Activated naive CD4-positive, alpha-beta T cell treated with anti-CD3 and anti-CD28 coated beads for 36 hours (primary cell): ENCODE measurements around the gene RCC2. TPM values are rescaled to one million over a fixed set of nuclear protein-coding genes. Genes with fewer than 3 reads are reported as not detected.

Experiments
- CTCF ChIA-PET: fragments of 350-600 bp; sonication (Branson Sonifier 250); formaldehyde crosslinking; loops from one replicate; lab custom pipeline; 2021; ENCODE audit warnings: antibody characterized with exemption; lab: Charles Lee
- DNase-seq: peaks from one replicate; pipeline ENCODE4 v3.0.0-alpha.2; 2020
- H3K27ac Mint-ChIP-seq: one replicate; pipeline ENCODE4 v1.8.0; 2021; ENCODE audit warnings: mild to moderate bottlenecking, mixed read lengths
- H3K27me3 Mint-ChIP-seq: one replicate; pipeline ENCODE4 v1.8.0; 2021; ENCODE audit warnings: low read depth, mixed read lengths
- H3K36me3 Mint-ChIP-seq: one replicate; pipeline ENCODE4 v1.8.0; 2021; ENCODE audit warnings: low read depth, mixed read lengths
- H3K4me1 Mint-ChIP-seq: one replicate; pipeline ENCODE4 v1.8.0; 2021; ENCODE audit warnings: low read depth, mixed read lengths
- H3K4me3 Mint-ChIP-seq: one replicate; pipeline ENCODE4 v1.8.0; 2021; ENCODE audit warnings: mild to moderate bottlenecking, moderate library complexity, mixed read lengths
- H3K9me3 Mint-ChIP-seq: one replicate; pipeline ENCODE4 v1.8.0; 2021; ENCODE audit warnings: mixed read lengths
- intact Hi-C: fragments of 100-400 bp; cut with micrococcal nuclease; formaldehyde crosslinking; loops from one replicate; pipeline ENCODE4 v1.15.1; 2023
- total RNA-seq, 2 experiments: library from RNA; stranded (reverse); gene quantifications; one replicate each; pipeline ENCODE4 v1.2.3, GENCODE V29; 2021

Gene RCC2
- total RNA-seq, 2 experiments from 2014 or later = 130 to 132 TPM

DNA sequence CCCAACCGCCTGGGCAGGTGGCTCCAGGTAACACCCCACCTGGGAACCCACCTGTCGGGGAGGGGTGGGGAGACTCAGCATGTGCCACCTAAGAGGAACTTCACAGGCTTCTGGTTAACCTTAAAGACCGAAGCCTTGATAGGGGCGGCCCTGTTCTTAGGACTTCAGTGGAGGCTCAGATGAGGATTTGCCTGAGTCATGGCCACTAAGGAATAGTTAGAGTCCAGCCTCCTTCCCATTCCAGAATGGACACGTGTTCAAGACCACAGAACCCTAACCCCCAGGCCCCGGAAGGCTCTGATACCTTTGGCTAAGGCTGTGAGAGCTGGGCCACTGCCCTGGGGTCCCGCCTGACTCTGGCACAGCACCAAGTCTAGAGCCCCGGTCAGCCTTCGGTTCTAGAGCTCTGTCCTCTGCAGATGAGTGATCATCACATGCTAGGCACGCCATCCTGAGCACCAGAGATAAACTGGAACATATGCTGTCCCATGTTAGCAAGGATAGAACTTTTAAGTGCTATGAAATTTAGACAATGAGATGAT lies 47.2 kb downstream of the RCC2 start:
- Mint-ChIP-seq H3K36me3 (no peaks in the 10 kb centered on the region), H3K27ac (no peak overlapping the region), H3K27me3 (no peaks in the 10 kb centered on the region), H3K9me3 (no peaks in the 10 kb centered on the region), H3K4me1 (no peaks in the 10 kb centered on the region), H3K4me3 (no peak overlapping the region)
- CTCF ChIA-PET = no interaction called here
- DNase-seq = no peak
- intact Hi-C loops = no loop called here

DNA sequence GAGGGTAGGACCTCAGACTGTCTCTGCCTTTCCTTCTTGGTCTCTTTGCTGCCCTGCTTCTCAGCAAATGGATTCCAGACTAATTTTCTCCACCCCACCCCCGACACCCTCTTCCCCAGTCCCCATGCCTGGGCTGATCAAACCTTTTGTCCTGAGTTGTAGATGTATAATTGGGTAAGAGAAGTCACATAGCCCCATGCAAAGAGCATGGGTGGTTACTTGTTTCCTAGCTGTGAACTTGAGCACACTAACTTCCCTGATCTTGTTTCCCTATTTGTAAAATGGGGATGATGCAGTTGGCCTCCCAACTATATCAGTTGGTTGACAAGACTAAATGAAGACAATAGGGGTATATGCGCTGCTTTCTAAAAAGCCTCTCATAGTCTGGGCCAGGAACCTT lies 58.3 kb downstream of the RCC2 start:
- DNase-seq = no peak
- Mint-ChIP-seq H3K36me3 (no peaks in the 10 kb centered on the region), H3K9me3 (no peaks in the 10 kb centered on the region), H3K27ac (no peak overlapping the region), H3K27me3 (peaks cover 4% of the 10 kb centered on the region), H3K4me3 (no peak overlapping the region), H3K4me1 (no peaks in the 10 kb centered on the region)
- intact Hi-C loops = no loop called here
- CTCF ChIA-PET = no interaction called here

DNA sequence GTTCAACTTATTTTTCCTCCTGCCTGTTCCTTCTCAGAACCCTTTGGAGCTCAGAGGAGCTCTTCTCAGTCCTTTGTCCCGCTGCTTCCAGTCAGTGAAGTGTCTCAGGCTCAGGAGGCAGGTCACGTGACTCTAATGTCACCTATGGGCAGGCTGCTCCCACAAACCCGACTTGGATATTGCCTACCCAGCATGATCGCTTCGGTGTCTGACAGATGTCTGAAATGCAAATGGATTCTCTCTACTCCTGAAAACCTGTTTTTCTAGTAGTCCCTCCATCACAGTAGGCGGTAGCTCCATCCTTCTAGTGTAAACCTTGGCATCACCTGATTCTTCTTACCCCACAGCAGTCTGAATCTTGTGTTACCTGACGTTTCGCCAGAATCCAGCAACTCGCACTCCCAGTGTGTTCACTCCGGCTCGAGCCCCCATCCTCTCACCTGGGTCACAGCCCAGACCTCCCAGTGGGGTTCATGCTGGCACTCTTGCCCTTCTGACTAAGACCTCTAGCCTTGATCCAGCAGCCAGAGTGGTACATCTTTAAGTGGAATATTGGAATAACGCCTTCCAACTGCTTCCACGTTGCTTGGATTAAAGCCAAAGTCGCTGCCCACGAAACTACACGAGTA lies 62.0 kb downstream of the RCC2 start:
- DNase-seq = no peak
- Mint-ChIP-seq H3K27ac (no peak overlapping the region), H3K4me3 (no peak overlapping the region), H3K36me3 (no peaks in the 10 kb centered on the region), H3K27me3 (peaks cover 4% of the 10 kb centered on the region), H3K9me3 (no peaks in the 10 kb centered on the region), H3K4me1 (no peaks in the 10 kb centered on the region)
- CTCF ChIA-PET = no interaction called here
- intact Hi-C loops = no loop called here

DNA sequence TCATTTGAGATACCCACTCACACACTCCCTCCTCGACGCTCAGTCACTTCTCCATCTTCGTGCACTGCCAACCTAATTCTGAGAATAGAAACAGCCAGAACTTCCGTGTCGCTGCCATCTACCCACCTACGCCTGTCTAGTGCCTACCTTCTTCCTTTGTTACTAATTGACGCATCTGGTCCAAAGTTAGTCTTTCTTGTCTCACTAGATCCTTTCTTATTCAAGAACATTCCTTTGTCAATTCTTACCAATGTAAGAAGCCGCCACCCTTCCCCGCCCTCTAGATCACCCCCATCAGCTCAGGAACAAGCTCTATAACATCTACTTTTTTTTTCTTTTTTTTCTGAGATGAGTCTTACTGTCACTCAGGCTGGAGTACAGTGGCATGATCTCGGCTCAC lies 63.8 kb downstream of the RCC2 start:
- no peaks in the 10 kb centered on the region for H3K4me1 Mint-ChIP-seq

DNA sequence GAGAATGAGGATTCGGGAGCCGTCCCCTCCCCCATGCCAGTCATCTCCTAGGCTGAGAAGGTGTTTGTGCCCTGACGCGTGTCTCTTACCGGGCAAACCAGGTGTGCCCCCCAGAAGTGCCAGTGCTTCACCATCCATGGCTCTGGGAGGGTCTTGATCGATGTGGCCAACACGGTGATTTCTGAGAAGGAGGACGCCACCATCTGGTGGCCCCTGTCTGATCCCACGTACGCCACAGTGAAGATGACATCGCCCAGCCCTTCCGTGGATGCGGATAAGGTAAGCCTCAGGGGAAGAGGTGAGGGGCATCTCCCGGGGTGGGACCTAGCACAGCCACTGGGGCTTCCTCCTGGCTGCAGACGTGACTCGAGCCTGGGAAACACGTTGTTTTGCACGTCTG lies 66.5 kb downstream of the RCC2 start:
- intact Hi-C loops = no loop called here
- Mint-ChIP-seq H3K4me3 (no peak overlapping the region), H3K27me3 (peaks cover 3% of the 10 kb centered on the region), H3K9me3 (no peaks in the 10 kb centered on the region), H3K27ac (no peak overlapping the region), H3K4me1 (no peaks in the 10 kb centered on the region), H3K36me3 (no peaks in the 10 kb centered on the region)
- no peak for DNase-seq
- CTCF ChIA-PET = no interaction called here

More for the DNA sequence above, 63.8 kb downstream of the RCC2 start:
- CTCF ChIA-PET = no interaction called here
- H3K27me3 Mint-ChIP-seq = peaks cover 4% of the 10 kb centered on the region
- H3K4me3 Mint-ChIP-seq = no peak overlapping the region
- no peaks in the 10 kb centered on the region for H3K9me3 Mint-ChIP-seq
- no peaks in the 10 kb centered on the region for H3K36me3 Mint-ChIP-seq
- H3K27ac Mint-ChIP-seq = no peak overlapping the region
- intact Hi-C loops = no loop called here
- no peak for DNase-seq

DNA sequence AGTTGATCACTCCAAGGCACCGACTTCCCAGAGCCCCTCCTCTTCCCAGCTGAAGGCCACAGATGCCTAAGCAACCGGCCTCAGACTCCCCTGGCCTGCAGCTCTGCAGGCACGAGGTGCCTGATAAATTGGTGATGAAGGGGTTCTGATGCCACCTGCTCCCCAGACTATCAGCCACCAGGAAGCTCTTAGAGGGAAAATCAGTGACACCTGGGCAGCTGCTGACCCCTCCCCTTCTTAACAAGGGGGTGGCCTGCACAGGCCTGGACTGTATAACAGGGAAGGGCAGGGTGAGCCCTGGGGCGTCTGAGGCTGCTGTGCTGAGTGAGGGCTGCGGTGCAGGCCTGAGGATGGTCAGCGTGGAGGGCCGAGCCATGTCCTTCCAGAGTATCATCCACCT lies 67.6 kb downstream of the RCC2 start, which contains the start of gene PADI6:
TSS of gene PADI6 (plus strand) at position 301 of the 400 bp plus-strand sequence. CDS start at position 351, 50 bp downstream.
- H3K9me3 Mint-ChIP-seq = no peaks in the 10 kb centered on the region
- no peaks in the 10 kb centered on the region for H3K4me1 Mint-ChIP-seq
- H3K27me3 Mint-ChIP-seq = no peaks in the 10 kb centered on the region
- no peak within 1 kb of the TSS for H3K4me3 Mint-ChIP-seq
- H3K36me3 Mint-ChIP-seq = no peaks in the 10 kb centered on the region
- CTCF ChIA-PET = interaction anchor here (1.1 kb wide), 1 partner anchor 35 kb away, joined by 3 read pairs; no protein-coding TSS in a partner anchor
- intact Hi-C loops = no loop called here
- H3K27ac Mint-ChIP-seq = no peak within 1 kb of the TSS
- no peak for DNase-seq

DNA sequence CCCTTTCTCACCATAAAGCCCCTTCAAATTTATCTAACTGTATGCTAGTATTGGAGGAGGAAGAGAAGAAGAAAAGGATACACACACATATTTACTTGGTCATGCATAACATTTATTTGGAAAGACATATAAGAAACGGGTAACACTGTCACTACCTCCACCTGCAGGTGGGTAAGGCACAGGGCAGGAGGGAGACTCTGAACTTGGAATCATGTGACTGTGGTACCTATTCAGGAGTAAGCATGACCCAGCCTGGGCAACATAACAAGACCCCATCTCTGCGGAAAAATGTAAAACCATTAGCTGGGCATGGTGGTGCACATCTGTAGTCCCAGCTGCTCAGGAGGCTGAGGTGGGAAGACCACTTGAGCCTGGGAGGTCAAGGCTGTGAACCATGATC lies 68.9 kb downstream of the RCC2 start:
- intact Hi-C loops = no loop called here
- H3K36me3 Mint-ChIP-seq = no peaks in the 10 kb centered on the region
- DNase-seq = no peak
- H3K27ac Mint-ChIP-seq = no peak overlapping the region
- no peaks in the 10 kb centered on the region for H3K4me1 Mint-ChIP-seq
- H3K9me3 Mint-ChIP-seq = no peaks in the 10 kb centered on the region
- CTCF ChIA-PET = interaction anchor here (1.1 kb wide), 1 partner anchor 34 kb away, joined by 3 read pairs; no protein-coding TSS in a partner anchor
- no peaks in the 10 kb centered on the region for H3K27me3 Mint-ChIP-seq
- H3K4me3 Mint-ChIP-seq = no peak overlapping the region

DNA sequence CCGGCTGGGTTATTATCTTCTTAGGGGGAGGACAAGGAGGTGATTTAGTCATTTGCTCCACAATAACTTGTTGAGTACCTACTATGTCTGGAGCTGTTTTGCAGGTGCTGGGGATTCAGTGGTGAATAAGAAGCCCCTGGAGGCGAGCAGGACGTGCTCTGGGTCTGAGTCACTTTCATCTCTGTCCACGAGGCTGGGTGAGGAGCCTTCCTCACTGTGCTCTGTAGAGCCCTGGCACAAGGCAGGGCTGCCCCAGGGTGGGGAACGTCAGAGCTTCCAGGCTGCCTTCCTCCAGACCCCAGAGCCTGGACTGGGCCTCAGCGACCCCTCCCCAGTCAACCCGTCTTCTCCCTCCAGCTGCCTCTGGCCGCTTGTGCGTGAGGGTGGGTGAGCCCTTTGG lies 70.0 kb downstream of the RCC2 start:
- intact Hi-C loops = no loop called here
- Mint-ChIP-seq H3K27ac (no peak overlapping the region), H3K4me1 (no peaks in the 10 kb centered on the region), H3K27me3 (no peaks in the 10 kb centered on the region), H3K4me3 (no peak overlapping the region), H3K9me3 (no peaks in the 10 kb centered on the region), H3K36me3 (no peaks in the 10 kb centered on the region)
- CTCF ChIA-PET = no interaction called here
- no peak for DNase-seq

DNA sequence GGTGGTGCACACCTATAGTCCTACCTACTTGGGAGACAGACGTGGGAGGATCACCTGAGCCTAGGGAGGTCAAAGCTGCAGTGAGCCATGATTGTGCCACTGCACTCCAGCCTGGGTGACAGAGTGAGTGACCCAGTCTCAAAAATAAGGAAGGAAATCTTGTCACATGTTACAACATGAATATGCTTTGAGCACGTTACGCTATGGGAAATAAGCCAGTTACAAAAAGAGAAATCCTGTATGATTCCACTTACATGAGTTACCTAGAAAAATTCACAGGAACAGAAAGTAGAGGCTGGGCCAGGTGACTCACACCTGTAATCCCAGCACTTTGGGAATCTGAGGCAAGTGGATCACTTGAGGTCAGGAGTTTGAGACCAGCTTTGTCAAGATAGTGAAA lies 74.2 kb downstream of the RCC2 start:
- intact Hi-C loops = no loop called here
- CTCF ChIA-PET = no interaction called here
- Mint-ChIP-seq H3K36me3 (no peaks in the 10 kb centered on the region), H3K27ac (no peak overlapping the region), H3K4me3 (no peak overlapping the region), H3K9me3 (no peaks in the 10 kb centered on the region), H3K4me1 (no peaks in the 10 kb centered on the region), H3K27me3 (no peaks in the 10 kb centered on the region)
- no peak for DNase-seq

DNA sequence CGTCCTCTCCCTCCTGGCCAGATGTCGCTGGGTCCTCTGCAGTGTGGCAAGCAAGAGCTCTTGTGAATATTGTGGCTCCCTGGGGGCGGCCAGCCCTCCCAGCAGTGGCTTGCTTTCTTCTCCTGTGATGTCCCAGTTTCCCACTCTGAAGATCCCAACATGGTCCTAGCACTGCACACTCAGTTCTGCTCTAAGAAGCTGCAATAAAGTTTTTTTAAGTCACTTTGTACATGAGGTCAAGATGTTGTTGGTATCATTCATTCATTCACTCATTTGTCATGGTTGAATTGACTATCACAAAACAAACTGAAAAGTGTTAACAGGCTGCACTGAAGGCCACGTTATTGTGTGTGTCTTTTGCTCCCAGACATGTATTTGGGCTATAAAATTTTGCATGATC lies 75.7 kb downstream of the RCC2 start:
- no peaks in the 10 kb centered on the region for H3K4me1 Mint-ChIP-seq
- no peak overlapping the region for H3K4me3 Mint-ChIP-seq
- H3K27me3 Mint-ChIP-seq = no peaks in the 10 kb centered on the region
- H3K36me3 Mint-ChIP-seq = no peaks in the 10 kb centered on the region
- intact Hi-C loops = no loop called here
- no peak for DNase-seq
- no peaks in the 10 kb centered on the region for H3K9me3 Mint-ChIP-seq
- CTCF ChIA-PET = no interaction called here
- no peak overlapping the region for H3K27ac Mint-ChIP-seq

DNA sequence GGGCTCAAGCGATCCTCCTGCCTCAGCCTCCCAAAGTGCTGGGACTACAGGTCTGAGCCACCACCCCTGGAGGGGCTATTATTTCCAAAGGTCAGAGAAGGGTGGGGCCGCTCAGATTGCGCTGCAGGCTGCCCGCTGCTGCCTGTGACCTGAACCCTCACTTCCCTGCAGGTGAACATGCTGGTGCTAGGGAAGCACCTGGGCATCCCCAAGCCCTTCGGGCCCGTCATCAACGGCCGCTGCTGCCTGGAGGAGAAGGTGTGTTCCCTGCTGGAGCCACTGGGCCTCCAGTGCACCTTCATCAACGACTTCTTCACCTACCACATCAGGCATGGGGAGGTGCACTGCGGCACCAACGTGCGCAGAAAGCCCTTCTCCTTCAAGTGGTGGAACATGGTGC lies 76.1 kb downstream of the RCC2 start:
- no peak for DNase-seq

DNA sequence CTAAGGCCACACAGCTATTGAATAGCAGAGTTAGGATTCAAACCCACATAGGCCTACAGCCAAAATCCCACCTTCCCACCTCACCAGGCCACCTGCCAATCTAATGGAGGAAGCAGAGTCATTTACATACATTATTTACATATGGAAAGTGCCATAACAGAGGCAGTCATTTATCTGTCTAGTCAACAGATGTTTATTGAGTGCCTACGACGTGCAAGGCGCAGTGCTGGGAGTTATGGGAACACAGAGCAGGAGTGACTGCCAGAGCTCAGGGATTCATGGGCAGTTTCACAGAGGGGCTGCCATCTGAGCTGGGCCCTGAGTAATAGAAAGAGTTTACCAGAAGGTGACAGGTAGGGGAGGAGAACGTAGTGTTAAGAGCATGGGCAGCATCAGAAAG lies 77.8 kb downstream of the RCC2 start:
- CTCF ChIA-PET = no interaction called here
- Mint-ChIP-seq H3K4me1 (peaks cover 1% of the 10 kb centered on the region), H3K27me3 (no peaks in the 10 kb centered on the region), H3K9me3 (no peaks in the 10 kb centered on the region), H3K4me3 (no peak overlapping the region), H3K36me3 (no peaks in the 10 kb centered on the region), H3K27ac (no peak overlapping the region)
- DNase-seq = no peak
- intact Hi-C loops = no loop called here

More for the DNA sequence above, 76.1 kb downstream of the RCC2 start:
- intact Hi-C loops = no loop called here
- Mint-ChIP-seq H3K4me1 (no peaks in the 10 kb centered on the region), H3K27me3 (no peaks in the 10 kb centered on the region), H3K4me3 (no peak overlapping the region), H3K9me3 (no peaks in the 10 kb centered on the region), H3K27ac (no peak overlapping the region), H3K36me3 (no peaks in the 10 kb centered on the region)
- CTCF ChIA-PET = no interaction called here

DNA sequence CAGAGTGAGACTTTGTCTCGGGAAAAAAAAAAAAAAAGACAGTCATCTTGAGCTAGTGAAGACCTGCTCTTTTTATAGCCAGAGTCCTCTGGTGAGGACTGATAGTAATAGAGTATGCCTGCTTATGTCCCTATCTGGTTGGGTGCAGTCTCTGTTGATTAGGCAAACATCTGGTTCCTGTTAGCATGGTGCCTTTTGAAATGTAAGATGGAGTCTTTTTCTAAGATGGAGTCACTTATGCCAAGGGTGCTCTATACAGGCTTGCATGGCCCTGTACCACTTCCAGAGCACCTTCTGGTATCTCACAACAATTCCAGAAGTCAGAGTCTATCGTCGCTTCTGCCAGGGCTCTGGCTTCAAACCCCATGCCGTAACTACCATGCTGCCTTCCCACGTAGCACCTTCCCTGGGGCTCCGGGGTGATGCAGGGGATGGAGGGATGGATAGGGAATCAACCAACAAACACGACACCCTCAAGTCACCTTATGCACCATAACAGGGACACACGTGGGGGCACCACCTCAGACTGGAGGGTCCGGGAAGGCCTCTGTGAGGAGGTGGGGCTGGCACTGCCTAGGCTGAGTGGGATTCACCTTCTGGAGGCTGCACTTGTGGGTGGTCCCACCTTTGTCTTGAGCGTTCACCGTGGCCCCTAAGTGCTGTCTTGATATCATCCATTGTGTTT lies 79.1 kb downstream of the RCC2 start:
- intact Hi-C loops = no loop called here
- no peaks in the 10 kb centered on the region for H3K27me3 Mint-ChIP-seq
- DNase-seq = no peak
- H3K9me3 Mint-ChIP-seq = no peaks in the 10 kb centered on the region
- peaks cover 12% of the 10 kb centered on the region for H3K4me1 Mint-ChIP-seq
- H3K4me3 Mint-ChIP-seq = no peak overlapping the region
- no peaks in the 10 kb centered on the region for H3K36me3 Mint-ChIP-seq
- CTCF ChIA-PET = no interaction called here
- no peak overlapping the region for H3K27ac Mint-ChIP-seq
